Adrenal gland (tissue), 12 donors: ENCODE results near the gene SLC22A17. TPM values are rescaled to one million over a fixed set of nuclear protein-coding genes. Genes with fewer than 3 reads are reported as not detected.

Experiments
- DNase-seq, 7 donors: peaks; one replicate each; pipeline ENCODE4 v3.0.0-alpha.2; 2019 to 2020
- H3K27ac ChIP-seq, 5 donors: fragments of 200-600 bp; sonication (generic) in 4 of 5; 1 replicate in 3 of 5; 2 replicates in 2 of 5; pipeline versions ENCODE4 v1.5.1 to v1.8.0; 2016 to 2020; ENCODE audit warnings: mild to moderate bottlenecking in 1 of 5
- H3K27me3 ChIP-seq: fragments of 200-600 bp; 2 replicates; pipeline ENCODE4 v1.8.0; 2021
- H3K36me3 ChIP-seq, 2 donors: fragments of 200-600 bp; replicated peaks in 1 of 2; 1 replicate in 1 of 2; 2 replicates in 1 of 2; pipeline versions ENCODE4 v1.5.1 to v1.8.0; 2018 to 2022
- H3K4me1 ChIP-seq, 2 donors: fragments of 200-600 bp; replicated peaks in 1 of 2; 1 replicate in 1 of 2; 2 replicates in 1 of 2; pipeline versions ENCODE4 v1.5.1 to v1.8.0; 2018 to 2021
- H3K4me3 ChIP-seq, 4 donors: fragments of 200-600 bp; sonication (generic) in 3 of 4; one replicate each; pipeline ENCODE4 v1.5.1; 2016 to 2018
- H3K9me3 ChIP-seq, 3 donors: fragments of 200-600 bp; sonication (generic) in 1 of 3; replicated peaks in 1 of 3; 1 replicate in 2 of 3; 2 replicates in 1 of 3; pipeline versions ENCODE4 v1.5.1 to v1.8.0; 2016 to 2021
- POLR2A ChIP-seq, 2 donors: fragments of 450-650 bp; IDR thresholded peaks; one replicate each; pipeline ENCODE4 v1.6.1; 2017; ENCODE audit warnings: antibody characterized with exemption in 2 of 2, mild to moderate bottlenecking in 2 of 2, moderate library complexity in 1 of 2
- WGBS, 4 donors: extraction: QIAGEN DNeasy Blood & Tissue Kit in 2 of 4; methylation state at CpG; one replicate each; pipeline versions ENCODE4 v1.1.5 to v1.1.7; 2013 to 2017; 5-methylcytosine and 5-hydroxymethylcytosine counted together
- intact Hi-C, 2 donors: fragments of 100-400 bp; cut with DNase I; formaldehyde crosslinking; loops; one replicate each; pipeline versions ENCODE4 v1.14.1 to v1.15.0; 2022 to 2023
- polyA plus RNA-seq, 3 donors: library from polyadenylated mRNA; stranded (reverse); fragments of 200-250 nt in 2 of 3; fragments of 350-450 nt in 1 of 3; fragmentation: Illumina TruSeq in 1 of 3; extraction: RNeasy Lipid Tissue Mini Kit (QIAGEN cat#74804) in 1 of 3; gene quantifications; one replicate each; pipeline ENCODE4 v1.2.3, GENCODE V29; 2013 to 2014
- total RNA-seq, 9 donors: library from RNA; depleted of rRNA in 4 of 9; stranded (reverse); fragments of >200 nt in 4 of 9; fragments of 120-200 nt in 1 of 9; fragmentation: NEBNext Ultra II Directional in 1 of 9; extraction: Animal tissue kit (Norgen Biotek cat#: 25700) in 1 of 9; gene quantifications; one replicate each; pipeline versions ENCODE4 v1.1.0 to v1.2.4, GENCODE V29; 2013 to 2023
- TF ChIP-seq, protein P1 (sequence below), 6 experiments: fragments of 450-650 bp in 4 of 6; fragments of 200-600 bp in 2 of 6; sonication (generic) in 1 of 6; IDR thresholded peaks; 1 replicate in 5 of 6; 2 replicates in 1 of 6; pipeline versions ENCODE4 v1.5.1 to v1.8.0; 2016 to 2021; ENCODE audit warnings: antibody characterized with exemption in 6 of 6, mild to moderate bottlenecking in 2 of 6, moderate library complexity in 1 of 6
- donor health status: healthy with polysubstance abuse.
- donor health status: Bipolar disorder and iron deficiency.
- donor health status: DM: yes; HTN: yes; CAD: no.
- donor health status: DM: no; HTN: no; CAD: no.
- donor health status: DM: no; HTN: no; CAD: no.
- donor health status: DM: yes; HTN: yes; CAD: no.

SLC22A17 gene
- total and polyA plus RNA-seq, 12 donors, result 8.4 to 121 (median 25.0) TPM

DNA sequence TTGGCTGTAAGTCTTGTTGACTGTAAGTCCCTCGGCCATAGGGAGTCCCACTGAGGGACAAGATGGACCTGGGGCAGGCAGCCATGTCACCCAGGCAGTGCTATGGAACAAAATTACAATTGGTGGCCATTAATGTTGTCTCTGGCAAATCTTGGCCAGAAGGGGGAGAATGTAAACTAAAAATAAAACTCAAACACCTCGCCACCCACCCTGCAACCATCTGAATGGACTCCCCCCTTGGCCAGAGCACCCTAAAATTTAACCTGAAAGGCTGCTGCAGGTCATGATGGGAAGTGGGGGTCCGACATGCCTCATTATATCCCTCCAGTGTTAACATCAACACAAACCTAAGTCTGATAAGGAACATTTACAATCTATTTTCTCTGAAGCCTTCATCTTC is 8.2 kb downstream of the SLC22A17 start:
- no peak overlapping the region for H3K4me3 ChIP-seq
- DNase-seq, result peak in 1 of 7 donors; percentile 34
- H3K9me3 ChIP-seq, result no peaks in the 10 kb centered on the region
- H3K27me3 ChIP-seq, result no peaks in the 10 kb centered on the region
- H3K4me1 ChIP-seq, result no peaks in the 10 kb centered on the region
- intact Hi-C loops, result loop anchor here in 1 of 2 donors (10.0 kb wide), 1 partner anchor 120 kb away; the partner anchor contains the start of gene NGDN
- no peak overlapping the region for H3K27ac ChIP-seq
- WGBS, 4 donors, result 50 to 65% (median 62%) methylated on average over 3 of the region's 3 CpGs
- TF ChIP-seq, protein P1, sequence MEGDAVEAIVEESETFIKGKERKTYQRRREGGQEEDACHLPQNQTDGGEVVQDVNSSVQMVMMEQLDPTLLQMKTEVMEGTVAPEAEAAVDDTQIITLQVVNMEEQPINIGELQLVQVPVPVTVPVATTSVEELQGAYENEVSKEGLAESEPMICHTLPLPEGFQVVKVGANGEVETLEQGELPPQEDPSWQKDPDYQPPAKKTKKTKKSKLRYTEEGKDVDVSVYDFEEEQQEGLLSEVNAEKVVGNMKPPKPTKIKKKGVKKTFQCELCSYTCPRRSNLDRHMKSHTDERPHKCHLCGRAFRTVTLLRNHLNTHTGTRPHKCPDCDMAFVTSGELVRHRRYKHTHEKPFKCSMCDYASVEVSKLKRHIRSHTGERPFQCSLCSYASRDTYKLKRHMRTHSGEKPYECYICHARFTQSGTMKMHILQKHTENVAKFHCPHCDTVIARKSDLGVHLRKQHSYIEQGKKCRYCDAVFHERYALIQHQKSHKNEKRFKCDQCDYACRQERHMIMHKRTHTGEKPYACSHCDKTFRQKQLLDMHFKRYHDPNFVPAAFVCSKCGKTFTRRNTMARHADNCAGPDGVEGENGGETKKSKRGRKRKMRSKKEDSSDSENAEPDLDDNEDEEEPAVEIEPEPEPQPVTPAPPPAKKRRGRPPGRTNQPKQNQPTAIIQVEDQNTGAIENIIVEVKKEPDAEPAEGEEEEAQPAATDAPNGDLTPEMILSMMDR (IDR thresholded peaks at IDR 0.05), result no peak
- no peak for TF ChIP-seq POLR2A (IDR thresholded peaks at IDR 0.05)
- no peaks in the 10 kb centered on the region for H3K36me3 ChIP-seq

DNA sequence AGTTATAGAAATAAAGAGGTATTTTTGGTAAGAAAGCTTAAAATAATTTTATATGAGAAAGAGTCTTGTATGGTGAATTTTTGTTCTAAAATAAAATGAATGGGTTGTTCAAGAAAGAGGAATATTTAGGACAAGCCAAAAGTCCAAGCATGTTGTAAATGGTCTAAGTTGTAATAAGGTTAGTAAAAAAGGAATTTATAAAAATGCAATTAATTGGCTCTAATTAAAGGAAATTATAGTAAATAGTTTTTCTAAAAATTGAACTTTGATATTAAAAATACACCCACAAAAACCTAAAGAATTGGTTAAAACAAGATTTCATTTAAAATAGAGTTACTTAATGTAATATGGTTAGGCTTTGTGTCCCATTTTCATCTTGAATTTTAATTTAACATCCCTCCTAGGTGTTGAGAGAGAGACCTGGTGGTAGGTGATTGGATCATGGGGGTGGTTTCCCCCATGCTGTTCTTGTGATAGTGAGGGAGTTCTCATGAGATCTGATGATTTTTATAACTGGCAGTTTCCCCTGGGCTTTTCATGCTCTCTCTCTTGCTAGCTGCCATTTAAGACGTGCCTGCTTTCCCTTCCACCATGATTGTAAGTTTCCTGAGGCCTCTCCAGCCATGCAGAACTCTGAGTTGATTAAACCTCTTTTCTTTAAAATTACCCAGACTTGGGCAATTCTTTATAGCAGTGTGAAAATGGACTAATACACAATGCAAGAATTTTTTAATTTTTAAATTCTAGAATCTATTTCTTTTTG is 13.0 kb downstream of the SLC22A17 start:
- no peaks in the 10 kb centered on the region for H3K27me3 ChIP-seq
- intact Hi-C loops, result loop anchor here (10.0 kb wide), 2 partner anchors 125 to 225 kb away; partner anchors contain the start of genes AP1G2 (in 1 of the 2) and NGDN (in 1 of the 2)
- 61 to 70% (median 68%) methylated on average over 1 of the region's 1 CpG for WGBS, 4 donors
- no peak overlapping the region for H3K4me3 ChIP-seq
- DNase-seq, result peak in 1 of 7 donors; percentile 1
- no peaks in the 10 kb centered on the region for H3K9me3 ChIP-seq
- no peak for TF ChIP-seq POLR2A (IDR thresholded peaks at IDR 0.05)
- TF ChIP-seq, protein P1 (IDR thresholded peaks at IDR 0.05), result no peak
- H3K27ac ChIP-seq, result no peak overlapping the region
- no peaks in the 10 kb centered on the region for H3K36me3 ChIP-seq
- H3K4me1 ChIP-seq, result no peaks in the 10 kb centered on the region

GRCh38 chr14:23335623-23336022 is 17.1 kb downstream of the SLC22A17 start:
- no peak overlapping the region for H3K4me3 ChIP-seq
- no peak overlapping the region for H3K27ac ChIP-seq
- H3K4me1 ChIP-seq, result no peaks in the 10 kb centered on the region
- H3K36me3 ChIP-seq, result no peaks in the 10 kb centered on the region
- H3K9me3 ChIP-seq, result no peaks in the 10 kb centered on the region
- intact Hi-C loops, result loop anchor here in 1 of 2 donors (10.0 kb wide), 1 partner anchor 229 kb away; the partner anchor contains the start of gene AP1G2
- no peaks in the 10 kb centered on the region for H3K27me3 ChIP-seq
- no peak for TF ChIP-seq POLR2A (IDR thresholded peaks at IDR 0.05)
- TF ChIP-seq, protein P1 (IDR thresholded peaks at IDR 0.05), result no peak
- peak in 1 of 7 donors; percentile 18 for DNase-seq
- 82 to 90% (median 87%) methylated on average over 5 of the region's 5 CpGs for WGBS, 4 donors

DNA sequence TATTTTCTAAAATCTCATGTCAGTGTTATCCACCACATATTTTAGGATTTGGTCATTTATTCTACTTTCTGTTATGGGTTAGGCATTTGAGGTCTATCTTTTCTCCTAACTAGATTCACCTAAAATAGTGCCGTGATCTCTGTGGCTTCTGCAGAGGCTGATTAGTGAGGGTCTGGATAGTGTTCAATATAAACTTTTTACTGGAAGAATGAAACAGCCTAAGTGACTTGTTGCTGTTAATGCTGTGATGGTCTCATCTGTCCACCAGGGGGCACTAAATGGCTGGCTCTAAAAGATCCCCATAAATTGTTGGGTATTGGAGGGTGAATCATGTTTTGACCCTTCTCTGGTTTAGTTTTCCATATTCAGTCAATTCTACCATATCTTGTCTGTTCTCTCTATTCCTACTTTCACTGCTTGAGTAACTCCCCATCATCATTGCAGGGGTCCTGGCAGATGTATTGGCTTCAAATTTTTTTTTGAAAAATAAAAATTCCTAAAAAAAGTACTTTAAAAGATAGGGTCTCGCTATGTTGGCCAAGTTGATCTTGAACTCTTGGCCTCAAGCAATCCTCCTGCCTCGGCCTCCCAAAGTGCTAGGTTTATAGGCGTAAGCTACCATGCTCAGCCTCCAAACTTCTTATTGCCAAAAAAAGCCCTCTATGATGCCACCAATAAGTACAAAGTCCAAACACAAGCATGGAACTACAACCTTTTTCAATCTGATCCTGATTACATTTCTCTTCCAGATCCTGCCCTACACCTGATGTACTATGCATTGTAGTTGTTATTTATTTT is 24.5 kb downstream of the SLC22A17 start:
- no peaks in the 10 kb centered on the region for H3K27me3 ChIP-seq
- intact Hi-C loops, result loop anchor here in 1 of 2 donors (2.0 to 10.0 kb wide), 3 partner anchors 51 to 237 kb away; partner anchors contain the start of gene AP1G2
- H3K36me3 ChIP-seq, result peaks cover 0 to 24% of the 10 kb centered on the region in 2 donors
- WGBS, 4 donors, result 31 to 40% (median 36%) methylated on average over 4 of the region's 4 CpGs
- no peaks in the 10 kb centered on the region for H3K9me3 ChIP-seq
- no peak overlapping the region for H3K4me3 ChIP-seq
- TF ChIP-seq POLR2A (IDR thresholded peaks at IDR 0.05), result no peak
- TF ChIP-seq, protein P1 (IDR thresholded peaks at IDR 0.05), result peak; percentile 79 to 91 (median 86)
- no peak overlapping the region for H3K27ac ChIP-seq
- peaks cover 2 to 10% of the 10 kb centered on the region in 2 donors for H3K4me1 ChIP-seq
- DNase-seq, result peak; percentile 68 to 89 (median 78)
